GM12801 (cell line): ENCODE results near the gene B3GALT6.

ENCODE experiments used
- TF ChIP-seq, protein P1 (sequence below): IDR thresholded peaks from one replicate; pipeline ENCODE4 v1.5.1; 2011; ENCODE audit warnings: control low read depth; ENCODE audit not compliant: insufficient read length; ENCODE audit errors: extremely low read depth

The B3GALT6 gene

GRCh38 chr1:1204998-1205768 lies 26.9 kb upstream of the B3GALT6 start:
- TF ChIP-seq, protein P1, sequence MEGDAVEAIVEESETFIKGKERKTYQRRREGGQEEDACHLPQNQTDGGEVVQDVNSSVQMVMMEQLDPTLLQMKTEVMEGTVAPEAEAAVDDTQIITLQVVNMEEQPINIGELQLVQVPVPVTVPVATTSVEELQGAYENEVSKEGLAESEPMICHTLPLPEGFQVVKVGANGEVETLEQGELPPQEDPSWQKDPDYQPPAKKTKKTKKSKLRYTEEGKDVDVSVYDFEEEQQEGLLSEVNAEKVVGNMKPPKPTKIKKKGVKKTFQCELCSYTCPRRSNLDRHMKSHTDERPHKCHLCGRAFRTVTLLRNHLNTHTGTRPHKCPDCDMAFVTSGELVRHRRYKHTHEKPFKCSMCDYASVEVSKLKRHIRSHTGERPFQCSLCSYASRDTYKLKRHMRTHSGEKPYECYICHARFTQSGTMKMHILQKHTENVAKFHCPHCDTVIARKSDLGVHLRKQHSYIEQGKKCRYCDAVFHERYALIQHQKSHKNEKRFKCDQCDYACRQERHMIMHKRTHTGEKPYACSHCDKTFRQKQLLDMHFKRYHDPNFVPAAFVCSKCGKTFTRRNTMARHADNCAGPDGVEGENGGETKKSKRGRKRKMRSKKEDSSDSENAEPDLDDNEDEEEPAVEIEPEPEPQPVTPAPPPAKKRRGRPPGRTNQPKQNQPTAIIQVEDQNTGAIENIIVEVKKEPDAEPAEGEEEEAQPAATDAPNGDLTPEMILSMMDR = no peak

DNA sequence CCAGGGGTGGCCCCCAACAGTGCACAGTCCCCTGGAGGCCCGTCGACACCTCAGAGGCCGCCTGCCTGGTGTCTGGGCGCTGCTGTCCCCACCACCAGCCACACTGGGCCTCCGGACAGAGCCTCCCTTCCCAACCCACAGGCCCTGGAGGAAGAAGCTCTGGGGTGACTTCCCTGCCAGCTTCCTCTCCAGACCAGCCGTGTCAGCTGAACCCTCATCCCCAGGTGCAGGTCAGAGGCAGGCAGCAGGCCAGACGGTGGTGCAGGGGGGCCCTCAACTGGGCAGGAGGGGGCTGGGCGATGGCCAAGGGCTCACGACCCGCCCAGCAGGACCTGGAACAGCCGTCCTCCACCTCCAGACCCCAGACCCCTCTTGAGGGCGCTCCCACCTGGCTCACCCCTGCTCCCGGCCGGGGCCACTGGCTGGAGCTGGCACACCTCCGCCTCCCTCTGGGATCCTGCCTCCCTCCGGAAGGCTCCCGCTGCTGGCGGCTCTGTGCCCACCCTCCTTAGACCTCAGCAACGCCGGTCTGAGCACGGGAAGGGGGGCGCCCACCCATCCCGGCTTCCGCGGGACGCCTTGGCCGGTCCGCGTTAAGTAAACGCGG lies 26.2 kb upstream of the B3GALT6 start:
- TF ChIP-seq, protein P1 = no peak

- TF ChIP-seq, protein P1 = no peak
Measured at GRCh38 chr1:1206376-1206965, 25.6 kb upstream of the B3GALT6 start, which contains the start of gene TNFRSF18. TSS of gene TNFRSF18 (minus strand) at chr1:1206592. CDS start at chr1:1206571, 21 bp downstream.

GRCh38 chr1:1206966-1207531 lies 25.0 kb upstream of the B3GALT6 start:
- TF ChIP-seq, protein P1 = no peak

GRCh38 chr1:1207571-1207892 lies 24.5 kb upstream of the B3GALT6 start:
- TF ChIP-seq, protein P1 = no peak

- TF ChIP-seq, protein P1 = no peak
Measured at GRCh38 chr1:1208713-1209433, 23.2 kb upstream of the B3GALT6 start.
